IMR-90 (cell line): Measurements from ENCODE around the gene ZFP36L2. TPM values are rescaled to one million over a fixed set of nuclear protein-coding genes. Genes with fewer than 3 reads are reported as not detected.

Experiments
- ATAC-seq: fragments of 200-7000 bp; cut with Tn5 transposase; 2 replicates; pipeline ENCODE4 v1.9.1; 2020; ENCODE audit warnings: low read depth, mild to moderate bottlenecking, moderate library complexity
- BruUV-seq: library from RNA; stranded (reverse); fragments of 400-500 nt; replicated peaks from 2 replicates; lab custom pipeline; 2021; lab: Mats Ljungman, UMichigan
- CTCF ChIA-PET: fragments of 300-600 bp; formaldehyde crosslinking; extraction: SDS; loops from one replicate; lab custom pipeline; 2021; ENCODE audit warnings: antibody characterized with exemption; lab: Yijun Ruan, JAX
- POLR2A ChIA-PET: fragments of 300-600 bp; sonication (Branson Sonifier 250); formaldehyde crosslinking; loops from one replicate; lab custom pipeline; 2022; ENCODE audit warnings: antibody characterized with exemption; ENCODE audit not compliant: unreplicated experiment; lab: Charles Lee
- DNase-seq: peaks from one replicate; pipeline ENCODE4 v3.0.0; 2013
- H2AFZ ChIP-seq: replicated peaks from 2 replicates; pipeline ENCODE3; 2013; ENCODE audit warnings: low read length, mild to moderate bottlenecking; ENCODE audit not compliant: poor library complexity
- H2AK5ac ChIP-seq: 2 replicates; pipeline ENCODE4 v1.6.1; 2013; ENCODE audit warnings: low read depth, low read length, inconsistent platforms
- H2AK9ac ChIP-seq: replicated peaks from 2 replicates; pipeline ENCODE3; 2013; ENCODE audit warnings: mild to moderate bottlenecking, low read depth, low read length, moderate library complexity; ENCODE audit not compliant: poor library complexity
- H2BK120ac ChIP-seq: 2 replicates; pipeline ENCODE4 v1.6.1; 2013; ENCODE audit warnings: low read depth, low read length, inconsistent platforms
- H2BK15ac ChIP-seq: 3 replicates; pipeline ENCODE4 v1.6.1; 2013; ENCODE audit warnings: low read depth, low read length, inconsistent platforms
- H2BK20ac ChIP-seq: 2 replicates; pipeline ENCODE4 v1.6.1; 2013; ENCODE audit warnings: low read depth, mild to moderate bottlenecking, inconsistent platforms, low read length, moderate library complexity
- H2BK5ac ChIP-seq: 2 replicates; pipeline ENCODE4 v1.6.1; 2013; ENCODE audit warnings: mild to moderate bottlenecking, low read depth, low read length, inconsistent platforms; ENCODE audit not compliant: poor library complexity, severe bottlenecking
- H3K14ac ChIP-seq: replicated peaks from 2 replicates; pipeline ENCODE4 v1.6.1; 2013; ENCODE audit warnings: low read depth, low read length, inconsistent platforms
- H3K18ac ChIP-seq: 2 replicates; pipeline ENCODE4 v1.6.1; 2013; ENCODE audit warnings: low read depth, low read length, control low read depth
- H3K23ac ChIP-seq: 2 replicates; pipeline ENCODE4 v1.6.1; 2013; ENCODE audit warnings: low read depth, low read length, inconsistent platforms
- H3K27ac ChIP-seq: 2 replicates; pipeline ENCODE4 v1.5.1; 2013; ENCODE audit warnings: mild to moderate bottlenecking, control low read depth, low read length; ENCODE audit not compliant: insufficient read depth
- H3K27me3 ChIP-seq: 2 replicates; pipeline ENCODE4 v1.6.1; 2013; ENCODE audit warnings: low read length; ENCODE audit not compliant: control insufficient read depth, insufficient read depth
- H3K36me3 ChIP-seq: 2 replicates; pipeline ENCODE4 v1.6.1; 2013; ENCODE audit warnings: low read length, mixed read lengths; ENCODE audit not compliant: control insufficient read depth, insufficient read depth
- H3K4ac ChIP-seq: 2 replicates; pipeline ENCODE4 v1.6.1; 2013; ENCODE audit warnings: low read depth, low read length, inconsistent platforms
- H3K4me1 ChIP-seq: 2 replicates; pipeline ENCODE4 v1.6.1; 2013; ENCODE audit warnings: low read length, mixed read lengths; ENCODE audit not compliant: control insufficient read depth, insufficient read depth
- H3K4me2 ChIP-seq: 2 replicates; pipeline ENCODE4 v1.6.1; 2013; ENCODE audit warnings: low read depth, mild to moderate bottlenecking, control low read depth, low read length, moderate library complexity
- H3K4me3 ChIP-seq: 2 replicates; pipeline ENCODE4 v1.5.1; 2013; ENCODE audit warnings: low read depth, mild to moderate bottlenecking, control low read depth, low read length, moderate library complexity; ENCODE audit not compliant: insufficient read depth
- H3K56ac ChIP-seq: 2 replicates; pipeline ENCODE4 v1.6.1; 2013; ENCODE audit warnings: low read length, inconsistent platforms; ENCODE audit not compliant: insufficient read depth; ENCODE audit errors: extremely low read depth
- H3K79me1 ChIP-seq, 2 experiments: 2 replicates each; pipeline ENCODE4 v1.6.1; 2013; ENCODE audit warnings: low read length in 2 of 2, inconsistent platforms in 1 of 2, low read depth in 1 of 2
- H3K9ac ChIP-seq: 2 replicates; pipeline ENCODE4 v1.6.1; 2013; ENCODE audit warnings: low read depth, low read length, control low read depth
- H3K9me1 ChIP-seq: 2 replicates; pipeline ENCODE4 v1.6.1; 2013; ENCODE audit warnings: low read length, inconsistent platforms; ENCODE audit not compliant: insufficient read depth
- H3K9me3 ChIP-seq: 2 replicates; pipeline ENCODE4 v1.6.1; 2013; ENCODE audit warnings: low read length; ENCODE audit not compliant: control insufficient read depth, insufficient read depth
- H4K20me1 ChIP-seq: 2 replicates; pipeline ENCODE4 v1.6.1; 2013; ENCODE audit warnings: low read length, inconsistent platforms; ENCODE audit not compliant: insufficient read depth
- H4K5ac ChIP-seq: 2 replicates; pipeline ENCODE4 v1.6.1; 2013; ENCODE audit warnings: mild to moderate bottlenecking, low read depth, low read length, control low read depth
- H4K8ac ChIP-seq, 2 experiments: 2 replicates each; pipeline ENCODE4 v1.6.1; 2013; ENCODE audit warnings: low read depth in 2 of 2, low read length in 2 of 2, control low read depth in 1 of 2, inconsistent platforms in 1 of 2
- H4K91ac ChIP-seq: 2 replicates; pipeline ENCODE4 v1.6.1; 2013; ENCODE audit warnings: low read depth, low read length, inconsistent platforms; ENCODE audit not compliant: insufficient read depth
- BHLHE40 ChIP-seq: fragments of 150-350 bp; IDR thresholded peaks from 2 replicates; pipeline ENCODE4 v1.6.1; 2016; ENCODE audit warnings: mild to moderate bottlenecking, low read depth, low read length
- CEBPB ChIP-seq: IDR thresholded peaks from 2 replicates; pipeline ENCODE4 v1.6.1; 2012; ENCODE audit warnings: low read depth, low read length, improper control_type of control experiment
- CHD1 ChIP-seq: IDR thresholded peaks from 2 replicates; pipeline ENCODE4 v1.6.1; 2012; ENCODE audit warnings: low read depth, low read length, improper control_type of control experiment
- CTCF ChIP-seq: conservative IDR thresholded peaks from 2 replicates; pipeline ENCODE4 v1.5.1; 2012; ENCODE audit warnings: mild to moderate bottlenecking, low read depth, low read length, improper control_type of control experiment
- ELK1 ChIP-seq: fragments of 150-350 bp; IDR thresholded peaks from 2 replicates; pipeline ENCODE4 v1.6.1; 2016; ENCODE audit warnings: low read depth, mild to moderate bottlenecking, low read length, moderate library complexity, borderline replicate concordance
- FOS ChIP-seq: fragments of 150-350 bp; IDR thresholded peaks from 2 replicates; pipeline ENCODE4 v1.6.1; 2016; ENCODE audit warnings: low read depth, low read length
- MAFK ChIP-seq: IDR thresholded peaks from 2 replicates; pipeline ENCODE4 v1.6.1; 2012; ENCODE audit warnings: low read depth, low read length, improper control_type of control experiment
- MAZ ChIP-seq: IDR thresholded peaks from 2 replicates; pipeline ENCODE4 v1.6.1; 2012; ENCODE audit warnings: low read depth, mild to moderate bottlenecking, low read length, improper control_type of control experiment, moderate library complexity, borderline replicate concordance
- MXI1 ChIP-seq: IDR thresholded peaks from 2 replicates; pipeline ENCODE4 v1.6.1; 2012; ENCODE audit warnings: low read depth, mild to moderate bottlenecking, low read length, moderate library complexity, borderline replicate concordance
- NFE2L2 ChIP-seq: fragments of 150-350 bp; IDR thresholded peaks from 2 replicates; pipeline ENCODE4 v1.6.1; 2016; ENCODE audit warnings: low read depth, mild to moderate bottlenecking, low read length
- POLR2A ChIP-seq: IDR thresholded peaks from 2 replicates; pipeline ENCODE4 v1.6.1; 2012; ENCODE audit warnings: mild to moderate bottlenecking, low read depth, low read length
- RAD21 ChIP-seq: IDR thresholded peaks from 2 replicates; pipeline ENCODE4 v1.6.1; 2012; ENCODE audit warnings: low read length, improper control_type of control experiment
- RCOR1 ChIP-seq: IDR thresholded peaks from 2 replicates; pipeline ENCODE4 v1.6.1; 2012; ENCODE audit warnings: mild to moderate bottlenecking, low read length, improper control_type of control experiment; ENCODE audit not compliant: insufficient replicate concordance
- RFX5 ChIP-seq: IDR thresholded peaks from 2 replicates; pipeline ENCODE4 v1.8.0; 2012; ENCODE audit warnings: low read depth, mild to moderate bottlenecking, low read length, moderate library complexity
- SMC3 ChIP-seq: fragments of 150-350 bp; IDR thresholded peaks from 2 replicates; pipeline ENCODE4 v1.6.1; 2016; ENCODE audit warnings: low read depth, mild to moderate bottlenecking, antibody characterized with exemption, low read length, moderate library complexity
- USF2 ChIP-seq: fragments of 150-350 bp; IDR thresholded peaks from 2 replicates; pipeline ENCODE4 v1.6.1; 2017; ENCODE audit warnings: mild to moderate bottlenecking, antibody characterized with exemption, low read length, low read depth
- WGBS, 2 experiments: methylation state at CpG; one replicate each; pipeline versions ENCODE4 v1.1.5 to v1.1.7; 2013; ENCODE audit warnings: missing lambda C conversion rate in 2 of 2; ENCODE audit not compliant: insufficient read length in 1 of 2; ENCODE audit errors: extremely low coverage in 2 of 2; 5-methylcytosine and 5-hydroxymethylcytosine counted together
- dilution Hi-C: fragments of 300-500 bp; cut with HindIII; formaldehyde crosslinking; loops from one replicate; pipeline ENCODE4 v1.14.3; 2018; ENCODE audit warnings: low sequenced_read_pairs; ENCODE audit not compliant: unreplicated experiment
- in situ Hi-C: fragments of 300-500 bp; cut with MboI; formaldehyde crosslinking; loops from 3 replicates; pipeline ENCODE4 v1.14.3; 2019; ENCODE audit warnings: low sequenced_read_pairs, inconsistent platforms, mixed read lengths
- intact Hi-C: fragments of 100-400 bp; cut with micrococcal nuclease; formaldehyde crosslinking; loops from 2 replicates; pipeline ENCODE4 v1.10.0; 2022
- polyA plus RNA-seq, 3 experiments: library from polyadenylated mRNA; depleted of rRNA; stranded (reverse); fragments of >200 nt; gene quantifications; 2 replicates each; pipeline ENCODE4 v1.2.3, GENCODE V29; 2012; ENCODE audit warnings: low replicate concordance in 1 of 3
- total RNA-seq: library from RNA; depleted of rRNA; stranded (reverse); fragments of >200 nt; gene quantifications from 2 replicates; pipeline ENCODE4 v1.2.3, GENCODE V29; 2012

Gene ZFP36L2
- total and polyA plus RNA-seq, 2 of the 4 experiments (the other 2 are of a cell fraction) = 1.8 to 20.1 TPM

- CTCF ChIA-PET = no interaction called here
- no peaks in the 10 kb centered on the region for H3K79me1 ChIP-seq
- no peaks in the 10 kb centered on the region for H3K9me3 ChIP-seq
- no peaks in the 10 kb centered on the region for H3K27me3 ChIP-seq
- no peak overlapping the region for H2BK120ac ChIP-seq
- no peak overlapping the region for H3K14ac ChIP-seq
- TF ChIP-seq USF2 = no peak
- TF ChIP-seq RCOR1 = no peak
- TF ChIP-seq ELK1 = no peak
- TF ChIP-seq CEBPB = no peak
- TF ChIP-seq SMC3 = no peak
- no peak for TF ChIP-seq MAFK
- no peak for TF ChIP-seq MXI1
- TF ChIP-seq FOS = no peak
- TF ChIP-seq BHLHE40 = no peak
- TF ChIP-seq MAZ = no peak
- no peak for TF ChIP-seq CHD1
- no peak for TF ChIP-seq CTCF
- no peak for TF ChIP-seq NFE2L2
- TF ChIP-seq POLR2A = no peak
- TF ChIP-seq RAD21 = no peak
- no peak for TF ChIP-seq RFX5
- H3K4ac ChIP-seq = no peak overlapping the region
- H4K91ac ChIP-seq = no peak overlapping the region
- H2AFZ ChIP-seq = no peak overlapping the region
- no peak overlapping the region for H2BK5ac ChIP-seq
- no peak overlapping the region for H2BK15ac ChIP-seq
- no peaks in the 10 kb centered on the region; the same call in 1 of the 2 replicates for H3K4me1 ChIP-seq
- H3K9ac ChIP-seq = no peak overlapping the region
- H4K5ac ChIP-seq = no peak overlapping the region
- no peak overlapping the region for H3K18ac ChIP-seq
- no peak overlapping the region for H2AK9ac ChIP-seq
- in situ Hi-C loops (no loop called here), dilution Hi-C loops (no loop called here), intact Hi-C loops (no loop called here)
- no peak overlapping the region for H3K4me3 ChIP-seq
- DNase-seq = no peak
- H3K9me1 ChIP-seq = no peaks in the 10 kb centered on the region; the same call in 1 of the 2 replicates
- H2AK5ac ChIP-seq = peak overlapping the region; percentile 26; the same call in 1 of the 2 replicates
- H3K4me2 ChIP-seq = no peak overlapping the region
- no peak for ATAC-seq
- POLR2A ChIA-PET = no interaction called here
- WGBS, 2 experiments = 45% methylated on average over 5 of the region's 13 CpGs; no CpG with 5 or more reads in 1 of the 2 experiments
- no peak overlapping the region for H3K23ac ChIP-seq
- H3K36me3 ChIP-seq = no peaks in the 10 kb centered on the region
- H2BK20ac ChIP-seq = no peak overlapping the region
- no peak overlapping the region for H3K56ac ChIP-seq
- no peak overlapping the region for H4K8ac ChIP-seq
- BruUV-seq = no TSS peak
- H4K20me1 ChIP-seq = no peaks in the 10 kb centered on the region
- no peak overlapping the region for H3K27ac ChIP-seq
Observed at GRCh38 chr2:43194121-43194869, 32.1 kb downstream of the ZFP36L2 start.
